Right lobe of liver (tissue), 4 donors: Measurements from ENCODE around the gene PPP1R12A.

Experiments
- POLR2A ChIP-seq: fragments of 450-650 bp; IDR thresholded peaks from one replicate; pipeline ENCODE4 v1.6.1; 2017; ENCODE audit warnings: antibody characterized with exemption, mild to moderate bottlenecking
- TF ChIP-seq, protein P1 (sequence below), 4 donors: fragments of 200-600 bp in 3 of 4; fragments of 450-650 bp in 1 of 4; IDR thresholded peaks; one replicate each; pipeline versions ENCODE4 v1.5.1 to v1.8.0; 2016 to 2022; ENCODE audit warnings: antibody characterized with exemption in 4 of 4, mild to moderate bottlenecking in 2 of 4
- donor health status: DM: no; HTN: no; CAD: no.
- donor health status: DM: no; HTN: no; CAD: no.
- donor health status: DM: no; HTN: yes; CAD: no.

- TF ChIP-seq, protein P1, sequence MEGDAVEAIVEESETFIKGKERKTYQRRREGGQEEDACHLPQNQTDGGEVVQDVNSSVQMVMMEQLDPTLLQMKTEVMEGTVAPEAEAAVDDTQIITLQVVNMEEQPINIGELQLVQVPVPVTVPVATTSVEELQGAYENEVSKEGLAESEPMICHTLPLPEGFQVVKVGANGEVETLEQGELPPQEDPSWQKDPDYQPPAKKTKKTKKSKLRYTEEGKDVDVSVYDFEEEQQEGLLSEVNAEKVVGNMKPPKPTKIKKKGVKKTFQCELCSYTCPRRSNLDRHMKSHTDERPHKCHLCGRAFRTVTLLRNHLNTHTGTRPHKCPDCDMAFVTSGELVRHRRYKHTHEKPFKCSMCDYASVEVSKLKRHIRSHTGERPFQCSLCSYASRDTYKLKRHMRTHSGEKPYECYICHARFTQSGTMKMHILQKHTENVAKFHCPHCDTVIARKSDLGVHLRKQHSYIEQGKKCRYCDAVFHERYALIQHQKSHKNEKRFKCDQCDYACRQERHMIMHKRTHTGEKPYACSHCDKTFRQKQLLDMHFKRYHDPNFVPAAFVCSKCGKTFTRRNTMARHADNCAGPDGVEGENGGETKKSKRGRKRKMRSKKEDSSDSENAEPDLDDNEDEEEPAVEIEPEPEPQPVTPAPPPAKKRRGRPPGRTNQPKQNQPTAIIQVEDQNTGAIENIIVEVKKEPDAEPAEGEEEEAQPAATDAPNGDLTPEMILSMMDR (IDR thresholded peaks at IDR 0.05): no peak
- no peak for TF ChIP-seq POLR2A
Observed at GRCh38 chr12:79841248-79841877, 93.5 kb downstream of the PPP1R12A start.
